ENCODE results near the gene SLC30A1. TPM values are rescaled to one million over a fixed set of nuclear protein-coding genes. Genes with fewer than 3 reads are reported as not detected.

Gene SLC30A1
- total and polyA plus RNA-seq, 2 of the 13 experiments (the other 11 are each of a cell fraction or from before 2014, with no cell fraction given) = 5.9 to 24.4 TPM

- TF ChIP-seq TFDP2 (CRISPR knock-in tag; IDR thresholded peaks at IDR 0.05) (peak; percentile 38; the same call in 1 of the 2 replicates), ZMYM2 (CRISPR knock-in tag; IDR thresholded peaks at IDR 0.05) (no peak), HES4 (CRISPR knock-in tag; IDR thresholded peaks at IDR 0.05; ENCODE audit: borderline replicate concordance) (no peak), TP53 (CRISPR knock-in tag; conservative IDR thresholded peaks at IDR 0.05) (no peak), MEF2D (CRISPR knock-in tag; IDR thresholded peaks at IDR 0.05) (no peak), SKIL (CRISPR knock-in tag; IDR thresholded peaks at IDR 0.05; ENCODE audit: borderline replicate concordance) (peak; percentile 55; the same call in 1 of the 2 replicates), XRCC5 (optimal IDR thresholded peaks at IDR 0.05; ENCODE audit: low read length) (no peak), RBFOX2 (IDR thresholded peaks at IDR 0.05; ENCODE audit: low read depth, low read length) (no peak), BCL3 (CRISPR knock-in tag; IDR thresholded peaks at IDR 0.05) (no peak), ZNF205 (CRISPR knock-in tag; IDR thresholded peaks at IDR 0.05) (no peak), ZNF12 (CRISPR knock-in tag; IDR thresholded peaks at IDR 0.05) (peak; percentile 75; the same call in 1 of the 2 replicates), HBP1 (CRISPR knock-in tag; IDR thresholded peaks at IDR 0.05; ENCODE audit: low read depth) (no peak), ZFP91 (CRISPR knock-in tag; IDR thresholded peaks at IDR 0.05; ENCODE audit: borderline replicate concordance) (peak; percentile 71; the same call in 1 of the 2 replicates), CC2D1A (CRISPR knock-in tag; IDR thresholded peaks at IDR 0.05) (no peak), MIXL1 (CRISPR knock-in tag; IDR thresholded peaks at IDR 0.05) (peak; percentile 62; the same call in 1 of the 2 replicates), FLYWCH1 (CRISPR knock-in tag; IDR thresholded peaks at IDR 0.05) (no peak), ATF2 (CRISPR knock-in tag; IDR thresholded peaks at IDR 0.05) (peak; percentile 17; the same call in 1 of the 2 replicates), ZNF737 (CRISPR knock-in tag; IDR thresholded peaks at IDR 0.05; ENCODE audit: borderline replicate concordance) (no peak), PHF20 (CRISPR knock-in tag; IDR thresholded peaks at IDR 0.05) (peak; percentile 52), NR2F1 (CRISPR knock-in tag; IDR thresholded peaks at IDR 0.05) (no peak)
Observed at GRCh38 chr1:211579440-211580302, 710 bp upstream of the SLC30A1 start (continued).

All from HepG2 (cell line).